ENCODE data around the gene MB21D2.

Gene MB21D2

DNA sequence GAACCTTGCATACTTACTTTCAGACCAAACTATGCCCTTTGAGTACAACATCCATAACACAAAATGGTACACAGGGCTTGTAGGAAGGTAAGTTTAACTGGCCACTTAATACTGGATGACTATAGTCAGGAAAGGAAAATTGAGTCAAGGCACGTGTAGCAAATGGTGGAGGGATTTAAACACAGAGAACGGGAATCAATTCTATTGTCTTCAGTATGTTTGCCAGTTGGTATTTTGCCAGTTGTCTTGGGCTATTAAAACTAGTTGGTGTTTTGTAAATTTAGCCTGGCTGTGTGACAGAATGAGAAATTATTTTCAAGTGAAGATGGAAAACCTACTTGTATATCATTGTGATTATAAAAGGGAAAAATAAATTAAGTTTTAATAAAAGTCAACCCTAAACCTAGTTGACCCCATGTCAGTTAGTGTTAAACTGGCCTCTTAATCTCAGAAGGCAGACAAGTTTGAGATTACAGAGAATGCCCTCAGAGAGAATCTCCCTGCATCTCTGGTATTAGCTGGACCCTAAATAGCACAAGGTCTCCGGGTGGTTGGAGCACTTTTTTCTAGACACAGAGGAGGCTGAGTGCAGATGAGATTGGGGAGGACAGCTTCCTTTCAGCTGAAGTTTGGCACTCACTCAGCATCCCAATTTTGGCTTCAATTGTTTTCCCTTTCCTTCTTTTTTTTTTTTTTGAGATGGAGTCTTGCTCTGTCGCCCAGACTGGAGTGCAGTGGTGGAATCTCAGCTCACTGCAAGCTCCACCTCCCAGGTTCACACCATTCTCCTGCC is 91.2 kb downstream of the MB21D2 start:
- TF ChIP-seq SIN3A (IDR thresholded peaks at IDR 0.05; ENCODE audit: borderline replicate concordance, insufficient read depth, low read length) = no peak
- TF ChIP-seq, protein P1, sequence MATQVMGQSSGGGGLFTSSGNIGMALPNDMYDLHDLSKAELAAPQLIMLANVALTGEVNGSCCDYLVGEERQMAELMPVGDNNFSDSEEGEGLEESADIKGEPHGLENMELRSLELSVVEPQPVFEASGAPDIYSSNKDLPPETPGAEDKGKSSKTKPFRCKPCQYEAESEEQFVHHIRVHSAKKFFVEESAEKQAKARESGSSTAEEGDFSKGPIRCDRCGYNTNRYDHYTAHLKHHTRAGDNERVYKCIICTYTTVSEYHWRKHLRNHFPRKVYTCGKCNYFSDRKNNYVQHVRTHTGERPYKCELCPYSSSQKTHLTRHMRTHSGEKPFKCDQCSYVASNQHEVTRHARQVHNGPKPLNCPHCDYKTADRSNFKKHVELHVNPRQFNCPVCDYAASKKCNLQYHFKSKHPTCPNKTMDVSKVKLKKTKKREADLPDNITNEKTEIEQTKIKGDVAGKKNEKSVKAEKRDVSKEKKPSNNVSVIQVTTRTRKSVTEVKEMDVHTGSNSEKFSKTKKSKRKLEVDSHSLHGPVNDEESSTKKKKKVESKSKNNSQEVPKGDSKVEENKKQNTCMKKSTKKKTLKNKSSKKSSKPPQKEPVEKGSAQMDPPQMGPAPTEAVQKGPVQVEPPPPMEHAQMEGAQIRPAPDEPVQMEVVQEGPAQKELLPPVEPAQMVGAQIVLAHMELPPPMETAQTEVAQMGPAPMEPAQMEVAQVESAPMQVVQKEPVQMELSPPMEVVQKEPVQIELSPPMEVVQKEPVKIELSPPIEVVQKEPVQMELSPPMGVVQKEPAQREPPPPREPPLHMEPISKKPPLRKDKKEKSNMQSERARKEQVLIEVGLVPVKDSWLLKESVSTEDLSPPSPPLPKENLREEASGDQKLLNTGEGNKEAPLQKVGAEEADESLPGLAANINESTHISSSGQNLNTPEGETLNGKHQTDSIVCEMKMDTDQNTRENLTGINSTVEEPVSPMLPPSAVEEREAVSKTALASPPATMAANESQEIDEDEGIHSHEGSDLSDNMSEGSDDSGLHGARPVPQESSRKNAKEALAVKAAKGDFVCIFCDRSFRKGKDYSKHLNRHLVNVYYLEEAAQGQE (IDR thresholded peaks at IDR 0.05; ENCODE audit: insufficient read depth in 1 of 2, low read depth in 2 of 2, low read length in 2 of 2) = no peak
- TF ChIP-seq FOXP2 (optimal IDR thresholded peaks at IDR 0.05; ENCODE audit: borderline replicate concordance, extremely low read depth, extremely low read length, insufficient read depth) = no peak
- TF ChIP-seq POLR2AphosphoS5 (IDR thresholded peaks at IDR 0.05; ENCODE audit: low read depth, low read length) = no peak
- TF ChIP-seq TAF1 (IDR thresholded peaks at IDR 0.05; ENCODE audit: borderline replicate concordance, insufficient read depth, low read length) = no peak

DNA sequence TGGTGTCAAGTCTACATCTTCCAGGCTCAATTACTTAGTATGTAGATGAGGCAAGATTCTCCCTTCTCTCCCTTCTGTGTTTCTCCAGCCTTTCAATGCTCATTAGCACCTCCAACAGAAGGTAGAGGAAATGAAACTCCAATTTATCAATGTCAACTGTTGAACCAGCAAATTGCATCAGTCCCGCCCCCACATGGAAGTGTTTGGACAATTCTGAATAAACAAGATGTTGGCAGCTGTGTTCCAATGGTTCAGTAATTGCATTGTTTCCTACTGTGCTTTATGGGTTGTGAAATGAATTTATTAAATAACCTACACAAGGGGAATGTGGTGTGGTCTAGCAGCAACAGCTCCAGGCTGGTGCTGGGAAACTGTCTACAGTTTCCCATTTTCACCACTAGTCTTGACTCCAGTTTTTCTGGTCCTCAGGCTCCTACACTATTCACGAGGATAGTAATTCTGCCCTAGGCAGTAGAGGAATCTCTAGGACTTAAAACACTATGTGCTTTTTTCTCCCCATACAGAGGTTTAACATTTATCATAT is 91.9 kb downstream of the MB21D2 start:
- TF ChIP-seq TAF1 (IDR thresholded peaks at IDR 0.05; ENCODE audit: borderline replicate concordance, insufficient read depth, low read length) (no peak), SIN3A (IDR thresholded peaks at IDR 0.05; ENCODE audit: borderline replicate concordance, insufficient read depth, low read length) (no peak), FOXP2 (optimal IDR thresholded peaks at IDR 0.05; ENCODE audit: borderline replicate concordance, extremely low read depth, extremely low read length, insufficient read depth) (no peak), POLR2AphosphoS5 (IDR thresholded peaks at IDR 0.05; ENCODE audit: low read depth, low read length) (no peak)
- TF ChIP-seq, protein P1 (IDR thresholded peaks at IDR 0.05; ENCODE audit: insufficient read depth in 1 of 2, low read depth in 2 of 2, low read length in 2 of 2) = no peak

DNA sequence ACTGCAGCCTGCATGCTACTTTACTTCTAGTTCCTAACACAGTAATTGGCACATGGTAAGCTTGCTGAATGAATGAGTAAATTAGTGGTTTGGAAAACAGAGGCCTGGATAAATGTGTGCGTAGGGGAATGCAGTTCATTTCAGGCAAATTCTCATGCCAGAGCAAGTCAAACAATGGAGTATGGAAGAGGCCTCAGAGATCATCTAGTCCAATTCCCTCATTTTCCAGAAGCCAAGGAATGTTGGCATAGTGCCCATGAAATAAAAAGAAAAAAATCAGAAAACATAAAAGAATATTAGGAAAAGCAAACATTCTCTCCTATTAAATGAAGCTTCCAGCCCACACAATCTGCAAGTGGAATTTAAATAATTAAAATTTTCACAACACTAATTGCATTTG is 92.4 kb downstream of the MB21D2 start:
- TF ChIP-seq POLR2AphosphoS5 (IDR thresholded peaks at IDR 0.05; ENCODE audit: low read depth, low read length) = no peak
- TF ChIP-seq SIN3A (IDR thresholded peaks at IDR 0.05; ENCODE audit: borderline replicate concordance, insufficient read depth, low read length) = no peak
- no peak for TF ChIP-seq FOXP2 (optimal IDR thresholded peaks at IDR 0.05; ENCODE audit: borderline replicate concordance, extremely low read depth, extremely low read length, insufficient read depth)
- no peak for TF ChIP-seq TAF1 (IDR thresholded peaks at IDR 0.05; ENCODE audit: borderline replicate concordance, insufficient read depth, low read length)
- TF ChIP-seq, protein P1 (IDR thresholded peaks at IDR 0.05; ENCODE audit: insufficient read depth in 1 of 2, low read depth in 2 of 2, low read length in 2 of 2) = no peak

DNA sequence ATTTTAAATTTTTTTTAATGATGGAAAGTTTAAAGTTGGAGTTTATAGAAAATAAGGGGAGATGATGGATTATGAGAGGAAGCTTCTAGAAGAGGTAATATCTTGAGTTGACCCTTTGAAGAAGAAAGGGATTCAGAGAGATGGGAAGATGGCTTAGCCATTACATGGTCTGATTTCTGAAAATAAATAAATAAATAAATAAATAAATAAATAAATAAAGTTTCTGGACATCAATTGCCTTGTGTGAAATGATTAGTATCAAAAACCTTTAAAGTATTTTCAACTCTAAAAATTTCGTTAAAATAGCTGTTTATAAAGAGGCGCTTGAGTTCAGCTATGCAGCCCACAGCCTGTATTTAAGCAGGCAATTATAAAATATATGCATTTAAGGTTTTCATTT is 93.3 kb downstream of the MB21D2 start:
- TF ChIP-seq SIN3A (IDR thresholded peaks at IDR 0.05; ENCODE audit: borderline replicate concordance, insufficient read depth, low read length) (no peak), FOXP2 (optimal IDR thresholded peaks at IDR 0.05; ENCODE audit: borderline replicate concordance, extremely low read depth, extremely low read length, insufficient read depth) (no peak), POLR2AphosphoS5 (IDR thresholded peaks at IDR 0.05; ENCODE audit: low read depth, low read length) (no peak), TAF1 (IDR thresholded peaks at IDR 0.05; ENCODE audit: borderline replicate concordance, insufficient read depth, low read length) (no peak)
- TF ChIP-seq, protein P1 (IDR thresholded peaks at IDR 0.05; ENCODE audit: insufficient read depth in 1 of 2, low read depth in 2 of 2, low read length in 2 of 2) = no peak
